ENCODE results near the gene NHSL2. TPM values are rescaled to one million over a fixed set of nuclear protein-coding genes. Genes with fewer than 3 reads are reported as not detected.

The NHSL2 gene
- total and polyA plus RNA-seq, 8 donors = 7.0 to 15.3 (median 9.5) TPM

- no peak overlapping the region for H3K4me3 ChIP-seq
- no peak for TF ChIP-seq CTCF (IDR thresholded peaks at IDR 0.05)
- DNase-seq (no peak), ATAC-seq (no peak)
- H3K27me3 ChIP-seq = peaks cover 0 to 11% of the 10 kb centered on the region in 2 donors
- peaks cover 0 to 9% of the 10 kb centered on the region in 2 donors for H3K4me1 ChIP-seq
- H3K27ac ChIP-seq = no peak overlapping the region
- no peaks in the 10 kb centered on the region for H3K36me3 ChIP-seq
- intact Hi-C loops (cut with DNase I) = no loop called here
- H3K9me3 ChIP-seq = no peaks in the 10 kb centered on the region
Measured at GRCh38 chrX:72073633-72074032, 163.0 kb downstream of the NHSL2 start.

GRCh38 chrX:72078411-72078810 lies 167.8 kb downstream of the NHSL2 start:
- ATAC-seq (no peak), DNase-seq (no peak)
- no peak overlapping the region for H3K27ac ChIP-seq
- H3K36me3 ChIP-seq = no peaks in the 10 kb centered on the region
- H3K9me3 ChIP-seq = no peaks in the 10 kb centered on the region
- intact Hi-C loops (cut with DNase I) = no loop called here
- H3K27me3 ChIP-seq = peaks cover 0 to 2% of the 10 kb centered on the region in 2 donors
- no peak overlapping the region for H3K4me3 ChIP-seq
- TF ChIP-seq CTCF (IDR thresholded peaks at IDR 0.05) = no peak
- peaks cover 0 to 22% of the 10 kb centered on the region in 2 donors for H3K4me1 ChIP-seq

- TF ChIP-seq CTCF (IDR thresholded peaks at IDR 0.05) = no peak
- H3K4me3 ChIP-seq = peak overlapping the region in 1 of 2 donors; percentile 17
- peaks cover 0 to 22% of the 10 kb centered on the region in 2 donors for H3K4me1 ChIP-seq
- H3K9me3 ChIP-seq = no peaks in the 10 kb centered on the region
- H3K36me3 ChIP-seq = no peaks in the 10 kb centered on the region
- H3K27me3 ChIP-seq = no peaks in the 10 kb centered on the region
- intact Hi-C loops (cut with DNase I) = no loop called here
- DNase-seq (peak in 1 of 4 donors; percentile 63), ATAC-seq (peak; percentile 62)
- H3K27ac ChIP-seq = peak overlapping the region; percentile 23 to 78
Measured at GRCh38 chrX:72079607-72080006, 169.0 kb downstream of the NHSL2 start.

GRCh38 chrX:72080150-72080549 lies 169.5 kb downstream of the NHSL2 start:
- H3K27me3 ChIP-seq = no peaks in the 10 kb centered on the region
- no peaks in the 10 kb centered on the region for H3K9me3 ChIP-seq
- DNase-seq (no peak), ATAC-seq (peak; percentile 47)
- intact Hi-C loops (cut with DNase I) = no loop called here
- peak overlapping the region; percentile 23 to 78 for H3K27ac ChIP-seq
- no peaks in the 10 kb centered on the region for H3K36me3 ChIP-seq
- H3K4me1 ChIP-seq = peaks cover 0 to 22% of the 10 kb centered on the region in 2 donors
- TF ChIP-seq CTCF (IDR thresholded peaks at IDR 0.05) = no peak
- peak overlapping the region in 1 of 2 donors; percentile 17 for H3K4me3 ChIP-seq

GRCh38 chrX:72080800-72081199 lies 170.2 kb downstream of the NHSL2 start:
- H3K4me3 ChIP-seq = peak overlapping the region in 1 of 2 donors; percentile 17
- no peaks in the 10 kb centered on the region for H3K9me3 ChIP-seq
- ATAC-seq = no peak
- no peak overlapping the region for H3K27ac ChIP-seq
- H3K27me3 ChIP-seq = no peaks in the 10 kb centered on the region
- no peak for DNase-seq
- H3K4me1 ChIP-seq = peaks cover 0 to 22% of the 10 kb centered on the region in 2 donors
- intact Hi-C loops (cut with DNase I) = no loop called here
- no peaks in the 10 kb centered on the region for H3K36me3 ChIP-seq
- TF ChIP-seq CTCF (IDR thresholded peaks at IDR 0.05) = no peak

Data from left lung (tissue), 10 donors.